ENCODE results near the gene ECPAS. TPM values are rescaled to one million over a fixed set of nuclear protein-coding genes. Genes with fewer than 3 reads are reported as not detected.

Gene ECPAS
- polyA plus RNA-seq, 1 donor from 2014 or later = 42.6 TPM

- Histone ChIP-seq H3K27ac (ENCODE audit: low read length) (no peak overlapping the region), H3K27me3 (ENCODE audit: insufficient read depth, low read depth, low read length) (no peaks in the 10 kb centered on the region), H3K4me3 (ENCODE audit: low read length) (no peak overlapping the region), H3K36me3 (ENCODE audit: insufficient read depth, low read length) (peaks cover 12% of the 10 kb centered on the region), H3K79me2 (replicated peaks; ENCODE audit: insufficient read depth, low read length) (no peaks in the 10 kb centered on the region), H3F3A (ENCODE audit: insufficient read depth, low read length, poor library complexity, severe bottlenecking) (no peaks in the 10 kb centered on the region), H4K20me1 (ENCODE audit: insufficient read depth) (no peaks in the 10 kb centered on the region), H3K9me3 (ENCODE audit: low read length) (no peaks in the 10 kb centered on the region), H3K9ac (ENCODE audit: low read length) (no peak overlapping the region), H3K4me2 (ENCODE audit: low read length) (no peak overlapping the region), H2AFZ (ENCODE audit: low read depth, low read length) (no peak overlapping the region), H3K9me2 (ENCODE audit: insufficient read depth, low read length) (no peaks in the 10 kb centered on the region)
- TF ChIP-seq MXI1 (conservative IDR thresholded peaks at IDR 0.05; ENCODE audit: poor library complexity, severe bottlenecking) (no peak), EZH2 (IDR thresholded peaks at IDR 0.05; ENCODE audit: borderline replicate concordance, insufficient read depth, low read length, poor library complexity, severe bottlenecking) (no peak), SMC3 (conservative IDR thresholded peaks at IDR 0.05; ENCODE audit: poor library complexity) (no peak), RAD21 (conservative IDR thresholded peaks at IDR 0.05) (no peak), REST (IDR thresholded peaks at IDR 0.05; ENCODE audit: borderline replicate concordance) (no peak), POLR2AphosphoS5 (IDR thresholded peaks at IDR 0.05) (no peak), EP300 (conservative IDR thresholded peaks at IDR 0.05; ENCODE audit: poor library complexity, severe bottlenecking) (no peak), TAF1 (IDR thresholded peaks at IDR 0.05; ENCODE audit: low read depth) (no peak)
- TF ChIP-seq, protein P1, sequence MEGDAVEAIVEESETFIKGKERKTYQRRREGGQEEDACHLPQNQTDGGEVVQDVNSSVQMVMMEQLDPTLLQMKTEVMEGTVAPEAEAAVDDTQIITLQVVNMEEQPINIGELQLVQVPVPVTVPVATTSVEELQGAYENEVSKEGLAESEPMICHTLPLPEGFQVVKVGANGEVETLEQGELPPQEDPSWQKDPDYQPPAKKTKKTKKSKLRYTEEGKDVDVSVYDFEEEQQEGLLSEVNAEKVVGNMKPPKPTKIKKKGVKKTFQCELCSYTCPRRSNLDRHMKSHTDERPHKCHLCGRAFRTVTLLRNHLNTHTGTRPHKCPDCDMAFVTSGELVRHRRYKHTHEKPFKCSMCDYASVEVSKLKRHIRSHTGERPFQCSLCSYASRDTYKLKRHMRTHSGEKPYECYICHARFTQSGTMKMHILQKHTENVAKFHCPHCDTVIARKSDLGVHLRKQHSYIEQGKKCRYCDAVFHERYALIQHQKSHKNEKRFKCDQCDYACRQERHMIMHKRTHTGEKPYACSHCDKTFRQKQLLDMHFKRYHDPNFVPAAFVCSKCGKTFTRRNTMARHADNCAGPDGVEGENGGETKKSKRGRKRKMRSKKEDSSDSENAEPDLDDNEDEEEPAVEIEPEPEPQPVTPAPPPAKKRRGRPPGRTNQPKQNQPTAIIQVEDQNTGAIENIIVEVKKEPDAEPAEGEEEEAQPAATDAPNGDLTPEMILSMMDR (IDR thresholded peaks at IDR 0.05; ENCODE audit: poor library complexity, severe bottlenecking) = no peak
These were observed 72.9 kb downstream of the ECPAS start for GRCh38 chr9:111411266-111411665.

- no peak overlapping the region for H3K4me3 ChIP-seq (ENCODE audit: low read length)
- H3K27me3 ChIP-seq (ENCODE audit: insufficient read depth, low read depth, low read length) = no peaks in the 10 kb centered on the region
- H3K4me2 ChIP-seq (ENCODE audit: low read length) = no peak overlapping the region
- no peaks in the 10 kb centered on the region for H3F3A ChIP-seq (ENCODE audit: insufficient read depth, low read length, poor library complexity, severe bottlenecking)
- H3K36me3 ChIP-seq (ENCODE audit: insufficient read depth, low read length) = peaks cover 18% of the 10 kb centered on the region
- H3K27ac ChIP-seq (ENCODE audit: low read length) = no peak overlapping the region
- no peaks in the 10 kb centered on the region for H3K9me3 ChIP-seq (ENCODE audit: low read length)
- H3K79me2 ChIP-seq (replicated peaks; ENCODE audit: insufficient read depth, low read length) = no peaks in the 10 kb centered on the region
- no peaks in the 10 kb centered on the region for H3K9me2 ChIP-seq (ENCODE audit: insufficient read depth, low read length)
- H2AFZ ChIP-seq (ENCODE audit: low read depth, low read length) = no peak overlapping the region
- TF ChIP-seq RAD21 (conservative IDR thresholded peaks at IDR 0.05) (no peak), TAF1 (IDR thresholded peaks at IDR 0.05; ENCODE audit: low read depth) (no peak), REST (IDR thresholded peaks at IDR 0.05; ENCODE audit: borderline replicate concordance) (no peak), MXI1 (conservative IDR thresholded peaks at IDR 0.05; ENCODE audit: poor library complexity, severe bottlenecking) (no peak), POLR2AphosphoS5 (IDR thresholded peaks at IDR 0.05) (no peak), EZH2 (IDR thresholded peaks at IDR 0.05; ENCODE audit: borderline replicate concordance, insufficient read depth, low read length, poor library complexity, severe bottlenecking) (no peak), EP300 (conservative IDR thresholded peaks at IDR 0.05; ENCODE audit: poor library complexity, severe bottlenecking) (no peak), SMC3 (conservative IDR thresholded peaks at IDR 0.05; ENCODE audit: poor library complexity) (no peak)
- TF ChIP-seq, protein P1 (IDR thresholded peaks at IDR 0.05; ENCODE audit: poor library complexity, severe bottlenecking) = no peak
- no peak overlapping the region for H3K9ac ChIP-seq (ENCODE audit: low read length)
- no peaks in the 10 kb centered on the region for H4K20me1 ChIP-seq (ENCODE audit: insufficient read depth)
These were observed 76.4 kb downstream of the ECPAS start for GRCh38 chr9:111407813-111408212.
